ENCODE data around the gene RGS13. TPM values are rescaled to one million over a fixed set of nuclear protein-coding genes. Genes with fewer than 3 reads are reported as not detected.

The RGS13 gene
- total and polyA plus RNA-seq, 2 experiments from 2014 or later = not detected

DNA sequence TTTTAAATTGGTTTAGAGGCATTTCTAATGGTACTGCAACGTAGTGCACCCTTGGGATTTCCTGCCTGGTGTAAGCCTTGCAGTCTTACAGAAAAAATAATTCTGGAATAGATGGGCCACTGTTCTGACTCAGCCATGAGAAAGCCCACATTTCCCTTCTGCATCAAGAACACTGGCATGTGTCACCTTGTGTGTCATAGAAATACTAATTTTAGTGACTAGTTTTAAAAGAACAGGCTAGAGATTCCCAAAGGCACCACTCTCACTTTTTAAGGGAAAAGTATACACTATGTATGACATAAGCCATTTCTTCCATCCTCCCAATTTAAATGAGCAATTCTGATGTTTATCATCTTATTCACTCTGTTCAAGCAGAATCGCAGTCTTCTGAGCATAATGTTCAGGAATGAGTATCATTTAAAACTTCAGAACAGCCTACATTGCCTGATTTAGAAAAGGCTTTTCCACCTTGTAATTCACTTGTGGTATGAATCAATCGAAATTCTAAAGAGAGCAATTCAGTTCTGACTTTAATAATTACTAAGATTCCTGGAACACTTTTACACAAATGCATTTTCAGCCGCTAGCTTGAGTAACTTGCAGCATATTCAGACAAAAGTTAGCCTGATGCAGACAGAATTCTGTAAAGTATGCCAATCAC is 18.8 kb downstream of the RGS13 start:
- Mint-ChIP-seq H3K36me3 (ENCODE audit: low read depth) (no peaks in the 10 kb centered on the region), H3K4me1 (no peaks in the 10 kb centered on the region), H3K27ac (no peak overlapping the region), H3K9me3 (no peaks in the 10 kb centered on the region), H3K27me3 (ENCODE audit: insufficient read depth, low read depth, poor library complexity) (no peaks in the 10 kb centered on the region), H3K4me3 (no peak overlapping the region)
- no peaks in the 10 kb centered on the region for H3K79me2 ChIP-seq (replicated peaks; ENCODE audit: insufficient read depth)
- no peaks in the 10 kb centered on the region for H3K9me2 ChIP-seq (ENCODE audit: insufficient read depth)
- ATAC-seq (no peak), DNase-seq (ENCODE audit: low spot score) (no peak)
- H3K27ac ChIP-seq (ENCODE audit: low read depth) = no peak overlapping the region
- TF ChIP-seq NANOG (IDR thresholded peaks at IDR 0.05; ENCODE audit: borderline replicate concordance) (no peak), ZNF331 (CRISPR knock-in tag; IDR thresholded peaks at IDR 0.05; ENCODE audit: low read depth) (no peak), STAT1 (IDR thresholded peaks at IDR 0.05; ENCODE audit: unreplicated experiment) (no peak), CREB1 (CRISPR knock-in tag; IDR thresholded peaks at IDR 0.05; ENCODE audit: low read depth) (no peak), ZNF114 (CRISPR knock-in tag; IDR thresholded peaks at IDR 0.05) (no peak), JUNB (IDR thresholded peaks at IDR 0.05; ENCODE audit: unreplicated experiment) (no peak), EZH2 (IDR thresholded peaks at IDR 0.05; ENCODE audit: low read depth, unreplicated experiment) (no peak), POLR2AphosphoS5 (IDR thresholded peaks at IDR 0.05; ENCODE audit: low read depth) (no peak)
- TF ChIP-seq, protein P1, sequence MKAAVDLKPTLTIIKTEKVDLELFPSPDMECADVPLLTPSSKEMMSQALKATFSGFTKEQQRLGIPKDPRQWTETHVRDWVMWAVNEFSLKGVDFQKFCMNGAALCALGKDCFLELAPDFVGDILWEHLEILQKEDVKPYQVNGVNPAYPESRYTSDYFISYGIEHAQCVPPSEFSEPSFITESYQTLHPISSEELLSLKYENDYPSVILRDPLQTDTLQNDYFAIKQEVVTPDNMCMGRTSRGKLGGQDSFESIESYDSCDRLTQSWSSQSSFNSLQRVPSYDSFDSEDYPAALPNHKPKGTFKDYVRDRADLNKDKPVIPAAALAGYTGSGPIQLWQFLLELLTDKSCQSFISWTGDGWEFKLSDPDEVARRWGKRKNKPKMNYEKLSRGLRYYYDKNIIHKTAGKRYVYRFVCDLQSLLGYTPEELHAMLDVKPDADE (IDR thresholded peaks at IDR 0.05) = no peak
- TF ChIP-seq, protein P2, sequence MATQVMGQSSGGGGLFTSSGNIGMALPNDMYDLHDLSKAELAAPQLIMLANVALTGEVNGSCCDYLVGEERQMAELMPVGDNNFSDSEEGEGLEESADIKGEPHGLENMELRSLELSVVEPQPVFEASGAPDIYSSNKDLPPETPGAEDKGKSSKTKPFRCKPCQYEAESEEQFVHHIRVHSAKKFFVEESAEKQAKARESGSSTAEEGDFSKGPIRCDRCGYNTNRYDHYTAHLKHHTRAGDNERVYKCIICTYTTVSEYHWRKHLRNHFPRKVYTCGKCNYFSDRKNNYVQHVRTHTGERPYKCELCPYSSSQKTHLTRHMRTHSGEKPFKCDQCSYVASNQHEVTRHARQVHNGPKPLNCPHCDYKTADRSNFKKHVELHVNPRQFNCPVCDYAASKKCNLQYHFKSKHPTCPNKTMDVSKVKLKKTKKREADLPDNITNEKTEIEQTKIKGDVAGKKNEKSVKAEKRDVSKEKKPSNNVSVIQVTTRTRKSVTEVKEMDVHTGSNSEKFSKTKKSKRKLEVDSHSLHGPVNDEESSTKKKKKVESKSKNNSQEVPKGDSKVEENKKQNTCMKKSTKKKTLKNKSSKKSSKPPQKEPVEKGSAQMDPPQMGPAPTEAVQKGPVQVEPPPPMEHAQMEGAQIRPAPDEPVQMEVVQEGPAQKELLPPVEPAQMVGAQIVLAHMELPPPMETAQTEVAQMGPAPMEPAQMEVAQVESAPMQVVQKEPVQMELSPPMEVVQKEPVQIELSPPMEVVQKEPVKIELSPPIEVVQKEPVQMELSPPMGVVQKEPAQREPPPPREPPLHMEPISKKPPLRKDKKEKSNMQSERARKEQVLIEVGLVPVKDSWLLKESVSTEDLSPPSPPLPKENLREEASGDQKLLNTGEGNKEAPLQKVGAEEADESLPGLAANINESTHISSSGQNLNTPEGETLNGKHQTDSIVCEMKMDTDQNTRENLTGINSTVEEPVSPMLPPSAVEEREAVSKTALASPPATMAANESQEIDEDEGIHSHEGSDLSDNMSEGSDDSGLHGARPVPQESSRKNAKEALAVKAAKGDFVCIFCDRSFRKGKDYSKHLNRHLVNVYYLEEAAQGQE (IDR thresholded peaks at IDR 0.05; ENCODE audit: unreplicated experiment) = no peak
- TF ChIP-seq, protein P3, sequence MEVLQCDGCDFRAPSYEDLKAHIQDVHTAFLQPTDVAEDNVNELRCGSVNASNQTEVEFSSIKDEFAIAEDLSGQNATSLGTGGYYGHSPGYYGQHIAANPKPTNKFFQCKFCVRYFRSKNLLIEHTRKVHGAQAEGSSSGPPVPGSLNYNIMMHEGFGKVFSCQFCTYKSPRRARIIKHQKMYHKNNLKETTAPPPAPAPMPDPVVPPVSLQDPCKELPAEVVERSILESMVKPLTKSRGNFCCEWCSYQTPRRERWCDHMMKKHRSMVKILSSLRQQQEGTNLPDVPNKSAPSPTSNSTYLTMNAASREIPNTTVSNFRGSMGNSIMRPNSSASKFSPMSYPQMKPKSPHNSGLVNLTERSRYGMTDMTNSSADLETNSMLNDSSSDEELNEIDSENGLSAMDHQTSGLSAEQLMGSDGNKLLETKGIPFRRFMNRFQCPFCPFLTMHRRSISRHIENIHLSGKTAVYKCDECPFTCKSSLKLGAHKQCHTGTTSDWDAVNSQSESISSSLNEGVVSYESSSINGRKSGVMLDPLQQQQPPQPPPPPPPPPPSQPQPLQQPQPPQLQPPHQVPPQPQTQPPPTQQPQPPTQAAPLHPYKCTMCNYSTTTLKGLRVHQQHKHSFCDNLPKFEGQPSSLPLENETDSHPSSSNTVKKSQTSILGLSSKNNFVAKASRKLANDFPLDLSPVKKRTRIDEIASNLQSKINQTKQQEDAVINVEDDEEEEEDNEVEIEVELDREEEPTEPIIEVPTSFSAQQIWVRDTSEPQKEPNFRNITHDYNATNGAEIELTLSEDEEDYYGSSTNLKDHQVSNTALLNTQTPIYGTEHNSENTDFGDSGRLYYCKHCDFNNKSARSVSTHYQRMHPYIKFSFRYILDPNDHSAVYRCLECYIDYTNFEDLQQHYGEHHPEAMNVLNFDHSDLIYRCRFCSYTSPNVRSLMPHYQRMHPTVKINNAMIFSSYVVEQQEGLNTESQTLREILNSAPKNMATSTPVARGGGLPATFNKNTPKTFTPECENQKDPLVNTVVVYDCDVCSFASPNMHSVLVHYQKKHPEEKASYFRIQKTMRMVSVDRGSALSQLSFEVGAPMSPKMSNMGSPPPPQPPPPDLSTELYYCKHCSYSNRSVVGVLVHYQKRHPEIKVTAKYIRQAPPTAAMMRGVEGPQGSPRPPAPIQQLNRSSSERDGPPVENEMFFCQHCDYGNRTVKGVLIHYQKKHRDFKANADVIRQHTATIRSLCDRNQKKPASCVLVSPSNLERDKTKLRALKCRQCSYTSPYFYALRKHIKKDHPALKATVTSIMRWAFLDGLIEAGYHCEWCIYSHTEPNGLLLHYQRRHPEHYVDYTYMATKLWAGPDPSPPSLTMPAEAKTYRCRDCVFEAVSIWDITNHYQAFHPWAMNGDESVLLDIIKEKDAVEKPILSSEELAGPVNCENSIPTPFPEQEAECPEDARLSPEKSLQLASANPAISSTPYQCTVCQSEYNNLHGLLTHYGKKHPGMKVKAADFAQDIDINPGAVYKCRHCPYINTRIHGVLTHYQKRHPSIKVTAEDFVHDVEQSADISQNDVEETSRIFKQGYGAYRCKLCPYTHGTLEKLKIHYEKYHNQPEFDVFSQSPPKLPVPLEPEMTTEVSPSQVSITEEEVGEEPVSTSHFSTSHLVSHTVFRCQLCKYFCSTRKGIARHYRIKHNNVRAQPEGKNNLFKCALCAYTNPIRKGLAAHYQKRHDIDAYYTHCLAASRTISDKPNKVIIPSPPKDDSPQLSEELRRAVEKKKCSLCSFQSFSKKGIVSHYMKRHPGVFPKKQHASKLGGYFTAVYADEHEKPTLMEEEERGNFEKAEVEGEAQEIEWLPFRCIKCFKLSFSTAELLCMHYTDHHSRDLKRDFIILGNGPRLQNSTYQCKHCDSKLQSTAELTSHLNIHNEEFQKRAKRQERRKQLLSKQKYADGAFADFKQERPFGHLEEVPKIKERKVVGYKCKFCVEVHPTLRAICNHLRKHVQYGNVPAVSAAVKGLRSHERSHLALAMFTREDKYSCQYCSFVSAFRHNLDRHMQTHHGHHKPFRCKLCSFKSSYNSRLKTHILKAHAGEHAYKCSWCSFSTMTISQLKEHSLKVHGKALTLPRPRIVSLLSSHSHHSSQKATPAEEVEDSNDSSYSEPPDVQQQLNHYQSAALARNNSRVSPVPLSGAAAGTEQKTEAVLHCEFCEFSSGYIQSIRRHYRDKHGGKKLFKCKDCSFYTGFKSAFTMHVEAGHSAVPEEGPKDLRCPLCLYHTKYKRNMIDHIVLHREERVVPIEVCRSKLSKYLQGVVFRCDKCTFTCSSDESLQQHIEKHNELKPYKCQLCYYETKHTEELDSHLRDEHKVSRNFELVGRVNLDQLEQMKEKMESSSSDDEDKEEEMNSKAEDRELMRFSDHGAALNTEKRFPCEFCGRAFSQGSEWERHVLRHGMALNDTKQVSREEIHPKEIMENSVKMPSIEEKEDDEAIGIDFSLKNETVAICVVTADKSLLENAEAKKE (CRISPR knock-in tag; IDR thresholded peaks at IDR 0.05) = no peak
- no peaks in the 10 kb centered on the region for H3F3A ChIP-seq (replicated peaks; ENCODE audit: low read depth)
- H2AFZ ChIP-seq = no peak overlapping the region
- H3K4me1 ChIP-seq (ENCODE audit: insufficient read depth) = no peaks in the 10 kb centered on the region
- no peak overlapping the region for H3K4me3 ChIP-seq
- no peak overlapping the region for H3K4me2 ChIP-seq
- no peaks in the 10 kb centered on the region for H3K27me3 ChIP-seq (ENCODE audit: insufficient read depth)
- no peaks in the 10 kb centered on the region for H4K20me1 ChIP-seq (replicated peaks; ENCODE audit: insufficient read depth)
- no peaks in the 10 kb centered on the region for H3K36me3 ChIP-seq (ENCODE audit: insufficient read depth)
